ENCODE data around the gene SNCA.

Gene SNCA

DNA sequence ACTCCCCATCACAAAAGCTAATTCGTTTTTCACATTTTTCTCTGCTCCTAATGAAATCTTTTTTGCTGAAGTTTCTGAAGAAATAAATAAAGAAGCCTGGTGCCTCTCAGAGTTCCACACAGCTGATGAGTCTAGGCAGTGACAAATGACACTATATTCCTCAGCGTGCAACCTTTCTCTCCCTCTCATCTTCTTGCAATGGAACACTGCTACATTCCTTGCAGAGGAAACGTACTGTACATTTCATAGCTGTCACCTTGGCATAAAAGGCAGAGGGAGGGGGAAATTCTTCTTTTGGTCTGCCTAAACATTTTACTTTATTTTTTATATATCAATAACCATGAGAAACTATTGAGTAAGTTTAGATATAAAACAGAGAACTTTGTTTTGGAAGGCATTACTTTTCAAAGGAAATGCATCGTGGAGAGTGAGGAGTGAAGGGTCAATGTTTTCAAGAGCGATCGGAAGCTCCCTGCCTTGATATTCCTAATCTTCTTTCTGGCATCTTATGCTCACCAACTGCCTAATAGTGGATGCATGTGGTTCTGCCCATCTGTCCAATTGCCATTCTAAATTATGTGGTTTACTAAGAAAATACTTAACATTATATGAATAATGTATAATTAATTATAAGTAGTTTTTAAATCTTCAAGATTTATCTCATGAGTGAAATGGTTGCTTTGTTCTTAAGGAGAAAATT lies 29.4 kb downstream of the SNCA start:
- Histone ChIP-seq H3K27me3 (ENCODE audit: control insufficient read depth, insufficient read depth, low read length) (no peaks in the 10 kb centered on the region), H3K4me1 (ENCODE audit: control insufficient read depth, insufficient read depth, low read length) (no peaks in the 10 kb centered on the region), H3K9me3 (ENCODE audit: control insufficient read depth, low read length) (no peaks in the 10 kb centered on the region), H3K9ac (ENCODE audit: low read length) (no peak overlapping the region), H3K36me3 (ENCODE audit: control insufficient read depth, insufficient read depth, low read length) (no peaks in the 10 kb centered on the region), H3K4me3 (ENCODE audit: low read length) (no peak overlapping the region)

DNA sequence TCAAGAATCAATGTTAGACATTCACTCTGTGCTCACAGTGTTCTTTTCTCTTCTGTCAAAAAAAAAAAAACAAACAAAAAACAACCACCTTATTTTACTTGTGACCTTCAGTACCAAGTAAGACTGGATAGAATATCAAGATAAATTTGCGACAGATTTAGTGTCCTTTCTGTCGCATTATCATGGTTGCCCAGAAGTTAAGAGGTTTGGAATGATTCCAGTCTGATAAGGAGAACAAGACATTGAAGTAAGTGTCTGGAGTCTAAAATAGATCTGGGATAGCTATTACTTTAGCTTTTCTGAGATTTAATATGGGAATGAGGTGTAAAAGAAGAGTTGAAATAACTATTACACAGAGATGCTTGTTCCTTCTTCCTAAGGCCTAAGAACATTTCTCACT lies 31.7 kb downstream of the SNCA start:
- no peaks in the 10 kb centered on the region for H3K27me3 ChIP-seq (ENCODE audit: control insufficient read depth, insufficient read depth, low read length)
- H3K9me3 ChIP-seq (ENCODE audit: control insufficient read depth, low read length): no peaks in the 10 kb centered on the region
- no peaks in the 10 kb centered on the region for H3K36me3 ChIP-seq (ENCODE audit: control insufficient read depth, insufficient read depth, low read length)
- no peak overlapping the region for H3K4me3 ChIP-seq (ENCODE audit: low read length)
- H3K9ac ChIP-seq (ENCODE audit: low read length): no peak overlapping the region
- H3K4me1 ChIP-seq (ENCODE audit: control insufficient read depth, insufficient read depth, low read length): no peaks in the 10 kb centered on the region

GRCh38 chr4:89803915-89804314 lies 33.0 kb downstream of the SNCA start:
- H3K36me3 ChIP-seq (ENCODE audit: control insufficient read depth, insufficient read depth, low read length): no peaks in the 10 kb centered on the region
- H3K27me3 ChIP-seq (ENCODE audit: control insufficient read depth, insufficient read depth, low read length): no peaks in the 10 kb centered on the region
- H3K9me3 ChIP-seq (ENCODE audit: control insufficient read depth, low read length): no peaks in the 10 kb centered on the region
- H3K9ac ChIP-seq (ENCODE audit: low read length): no peak overlapping the region
- no peaks in the 10 kb centered on the region for H3K4me1 ChIP-seq (ENCODE audit: control insufficient read depth, insufficient read depth, low read length)
- no peak overlapping the region for H3K4me3 ChIP-seq (ENCODE audit: low read length)

DNA sequence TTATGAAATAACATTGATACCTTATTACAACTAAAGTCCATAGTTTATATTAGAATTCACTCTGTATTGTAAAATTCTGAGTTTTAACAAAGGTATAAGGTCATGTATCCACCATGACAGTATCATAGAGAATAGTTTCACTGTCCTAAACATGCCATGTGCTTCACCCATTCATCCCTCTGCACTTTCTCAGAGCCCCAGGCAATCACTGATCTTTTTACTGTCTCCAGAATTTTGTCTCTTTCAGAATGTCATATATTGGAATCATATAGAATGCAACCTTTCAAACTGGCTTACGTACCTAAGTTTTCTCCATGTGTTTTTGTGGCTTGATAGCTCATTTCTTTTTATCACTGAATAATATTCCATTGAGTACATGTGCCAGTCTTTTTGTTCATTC lies 33.9 kb downstream of the SNCA start:
- H3K4me3 ChIP-seq (ENCODE audit: low read length): no peak overlapping the region
- H3K27me3 ChIP-seq (ENCODE audit: control insufficient read depth, insufficient read depth, low read length): no peaks in the 10 kb centered on the region
- H3K36me3 ChIP-seq (ENCODE audit: control insufficient read depth, insufficient read depth, low read length): no peaks in the 10 kb centered on the region
- no peaks in the 10 kb centered on the region for H3K4me1 ChIP-seq (ENCODE audit: control insufficient read depth, insufficient read depth, low read length)
- H3K9ac ChIP-seq (ENCODE audit: low read length): no peak overlapping the region
- no peaks in the 10 kb centered on the region for H3K9me3 ChIP-seq (ENCODE audit: control insufficient read depth, low read length)

- Histone ChIP-seq H3K4me3 (ENCODE audit: low read length) (no peak overlapping the region), H3K27me3 (ENCODE audit: control insufficient read depth, insufficient read depth, low read length) (no peaks in the 10 kb centered on the region), H3K9me3 (ENCODE audit: control insufficient read depth, low read length) (no peaks in the 10 kb centered on the region), H3K4me1 (ENCODE audit: control insufficient read depth, insufficient read depth, low read length) (no peaks in the 10 kb centered on the region), H3K9ac (ENCODE audit: low read length) (no peak overlapping the region), H3K36me3 (ENCODE audit: control insufficient read depth, insufficient read depth, low read length) (no peaks in the 10 kb centered on the region)
Observed at GRCh38 chr4:89800527-89801103, 36.3 kb downstream of the SNCA start.

- H3K9me3 ChIP-seq (ENCODE audit: control insufficient read depth, low read length): no peaks in the 10 kb centered on the region
- H3K4me1 ChIP-seq (ENCODE audit: control insufficient read depth, insufficient read depth, low read length): no peaks in the 10 kb centered on the region
- no peaks in the 10 kb centered on the region for H3K36me3 ChIP-seq (ENCODE audit: control insufficient read depth, insufficient read depth, low read length)
- no peak overlapping the region for H3K4me3 ChIP-seq (ENCODE audit: low read length)
- no peaks in the 10 kb centered on the region for H3K27me3 ChIP-seq (ENCODE audit: control insufficient read depth, insufficient read depth, low read length)
- H3K9ac ChIP-seq (ENCODE audit: low read length): no peak overlapping the region
Observed at GRCh38 chr4:89800012-89800516, 36.9 kb downstream of the SNCA start.

DNA sequence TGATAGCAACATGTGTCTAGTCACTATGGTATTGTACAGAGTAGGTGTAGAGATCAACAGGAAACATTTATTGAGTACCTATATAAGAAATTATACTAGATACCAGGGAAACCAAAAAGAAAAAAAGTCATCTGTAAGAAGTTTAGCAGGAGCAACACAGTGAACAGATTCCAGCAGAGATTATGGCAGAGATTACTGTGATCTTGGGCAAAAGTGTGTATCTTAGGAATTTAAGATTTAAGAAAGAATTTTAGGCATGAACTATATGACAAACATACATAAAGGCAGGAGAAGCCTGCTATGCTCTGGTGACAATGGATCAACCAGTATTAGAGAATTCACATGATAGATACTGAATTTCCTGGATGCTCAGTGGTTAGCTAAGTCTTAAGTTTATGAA lies 37.9 kb downstream of the SNCA start:
- H3K9me3 ChIP-seq (ENCODE audit: control insufficient read depth, low read length): no peaks in the 10 kb centered on the region
- no peaks in the 10 kb centered on the region for H3K27me3 ChIP-seq (ENCODE audit: control insufficient read depth, insufficient read depth, low read length)
- no peak overlapping the region for H3K4me3 ChIP-seq (ENCODE audit: low read length)
- H3K9ac ChIP-seq (ENCODE audit: low read length): no peak overlapping the region
- H3K36me3 ChIP-seq (ENCODE audit: control insufficient read depth, insufficient read depth, low read length): no peaks in the 10 kb centered on the region
- H3K4me1 ChIP-seq (ENCODE audit: control insufficient read depth, insufficient read depth, low read length): no peaks in the 10 kb centered on the region

DNA sequence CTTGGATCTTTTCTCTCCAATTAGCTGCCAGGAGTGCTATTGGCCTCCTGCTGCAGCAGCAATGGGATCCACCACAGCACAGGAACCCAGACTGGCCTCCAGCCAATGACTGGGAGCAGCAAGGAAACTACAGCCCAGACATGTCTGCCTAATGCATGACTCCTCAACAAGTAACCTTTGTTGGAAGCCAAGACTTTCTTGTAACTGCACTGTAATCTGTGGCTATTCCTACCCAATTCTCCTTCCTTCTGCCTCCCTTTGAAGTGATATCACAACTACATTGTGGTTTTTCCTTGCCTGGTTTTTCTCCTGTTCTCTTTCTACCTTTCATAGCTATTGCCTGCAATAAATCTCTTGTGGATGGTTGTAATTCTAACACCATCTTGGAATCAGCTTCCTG lies 39.8 kb downstream of the SNCA start:
- no peak overlapping the region for H3K9ac ChIP-seq (ENCODE audit: low read length)
- H3K27me3 ChIP-seq (ENCODE audit: control insufficient read depth, insufficient read depth, low read length): no peaks in the 10 kb centered on the region
- H3K4me3 ChIP-seq (ENCODE audit: low read length): no peak overlapping the region
- no peaks in the 10 kb centered on the region for H3K36me3 ChIP-seq (ENCODE audit: control insufficient read depth, insufficient read depth, low read length)
- H3K4me1 ChIP-seq (ENCODE audit: control insufficient read depth, insufficient read depth, low read length): no peaks in the 10 kb centered on the region
- H3K9me3 ChIP-seq (ENCODE audit: control insufficient read depth, low read length): no peaks in the 10 kb centered on the region

DNA sequence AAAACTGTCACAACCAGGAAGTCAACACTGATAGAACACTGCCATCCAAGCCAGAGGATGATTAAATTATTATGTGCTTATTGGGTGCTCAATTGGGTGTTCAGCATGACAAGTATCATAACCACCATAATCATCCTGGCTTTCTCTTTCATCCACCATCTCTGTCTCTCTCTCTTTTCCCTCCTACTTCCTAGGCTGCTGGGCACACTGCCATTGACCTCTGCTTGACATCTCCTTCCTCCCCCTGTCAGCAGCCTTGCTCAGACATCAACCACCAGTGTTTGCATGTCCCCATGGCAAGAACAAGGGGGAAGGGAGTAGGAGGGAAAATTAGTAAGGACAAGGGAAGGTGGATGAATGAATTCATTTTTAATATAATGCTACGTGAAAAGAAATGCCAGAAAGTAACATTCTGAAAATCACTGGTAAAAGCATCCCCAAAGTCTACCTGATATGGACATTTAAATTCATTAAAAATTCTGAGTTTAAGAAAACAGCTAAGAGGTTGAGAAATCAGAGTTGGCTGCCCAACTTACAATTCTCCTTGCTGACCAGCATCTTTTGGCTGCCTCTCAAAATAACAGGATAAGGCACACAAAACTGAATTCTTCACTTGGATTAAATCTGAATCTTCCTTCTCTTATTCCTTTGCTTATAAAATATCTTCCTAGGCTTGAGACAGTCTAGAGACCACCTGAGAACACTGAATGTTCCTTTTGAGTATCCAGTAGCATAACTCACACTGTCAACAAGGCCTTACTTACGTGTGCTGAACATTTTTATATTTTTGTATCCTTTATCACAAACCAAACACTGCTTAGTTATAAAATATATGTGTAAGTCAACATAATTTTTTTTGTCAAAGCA lies 48.5 kb downstream of the SNCA start:
- no peaks in the 10 kb centered on the region for H3K36me3 ChIP-seq (ENCODE audit: control insufficient read depth, insufficient read depth, low read length)
- no peak overlapping the region for H3K4me3 ChIP-seq (ENCODE audit: low read length)
- no peaks in the 10 kb centered on the region for H3K27me3 ChIP-seq (ENCODE audit: control insufficient read depth, insufficient read depth, low read length)
- H3K9ac ChIP-seq (ENCODE audit: low read length): no peak overlapping the region
- H3K4me1 ChIP-seq (ENCODE audit: control insufficient read depth, insufficient read depth, low read length): no peaks in the 10 kb centered on the region
- H3K9me3 ChIP-seq (ENCODE audit: control insufficient read depth, low read length): no peaks in the 10 kb centered on the region

GRCh38 chr4:89784686-89785231 lies 52.2 kb downstream of the SNCA start:
- Histone ChIP-seq H3K27me3 (ENCODE audit: control insufficient read depth, insufficient read depth, low read length) (no peaks in the 10 kb centered on the region), H3K4me1 (ENCODE audit: control insufficient read depth, insufficient read depth, low read length) (no peaks in the 10 kb centered on the region), H3K36me3 (ENCODE audit: control insufficient read depth, insufficient read depth, low read length) (no peaks in the 10 kb centered on the region), H3K4me3 (ENCODE audit: low read length) (no peak overlapping the region), H3K9ac (ENCODE audit: low read length) (no peak overlapping the region), H3K9me3 (ENCODE audit: control insufficient read depth, low read length) (no peaks in the 10 kb centered on the region)

DNA sequence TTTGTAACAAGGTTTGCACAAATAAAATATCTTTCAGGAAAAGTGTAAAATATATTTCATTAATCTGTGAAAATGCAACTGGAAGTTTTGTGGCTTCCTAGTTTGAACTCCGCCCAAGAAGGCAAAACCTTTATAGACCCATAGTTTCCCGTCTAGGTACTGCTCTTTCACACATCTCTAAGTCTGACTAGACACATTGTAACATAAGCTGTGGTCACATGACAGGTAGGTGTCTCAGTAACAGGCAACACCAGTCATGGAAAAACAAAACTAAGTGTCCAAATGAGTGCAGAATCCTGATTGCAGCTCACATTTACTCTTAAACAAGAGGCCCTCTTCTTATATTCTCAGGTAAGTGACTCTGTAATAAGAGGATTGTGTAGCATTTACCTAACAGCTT lies 55.6 kb downstream of the SNCA start:
- no peaks in the 10 kb centered on the region for H3K4me1 ChIP-seq (ENCODE audit: control insufficient read depth, insufficient read depth, low read length)
- no peaks in the 10 kb centered on the region for H3K9me3 ChIP-seq (ENCODE audit: control insufficient read depth, low read length)
- no peaks in the 10 kb centered on the region for H3K36me3 ChIP-seq (ENCODE audit: control insufficient read depth, insufficient read depth, low read length)
- H3K9ac ChIP-seq (ENCODE audit: low read length): no peak overlapping the region
- H3K4me3 ChIP-seq (ENCODE audit: low read length): no peak overlapping the region
- H3K27me3 ChIP-seq (ENCODE audit: control insufficient read depth, insufficient read depth, low read length): no peaks in the 10 kb centered on the region

GRCh38 chr4:89773805-89774204 lies 63.2 kb downstream of the SNCA start:
- Histone ChIP-seq H3K9me3 (ENCODE audit: control insufficient read depth, low read length) (no peaks in the 10 kb centered on the region), H3K27me3 (ENCODE audit: control insufficient read depth, insufficient read depth, low read length) (no peaks in the 10 kb centered on the region), H3K9ac (ENCODE audit: low read length) (no peak overlapping the region), H3K4me3 (ENCODE audit: low read length) (no peak overlapping the region), H3K36me3 (ENCODE audit: control insufficient read depth, insufficient read depth, low read length) (no peaks in the 10 kb centered on the region), H3K4me1 (ENCODE audit: control insufficient read depth, insufficient read depth, low read length) (no peaks in the 10 kb centered on the region)
